Activated CD4-positive, alpha-beta T cell treated with anti-CD3 and anti-CD28 coated beads, Interleukin-2, amount 10 ng/mL, durations not matched to agents 7 days and 5 days (primary cell): Measurements from ENCODE around the gene DLGAP1. TPM values are rescaled to one million over a fixed set of nuclear protein-coding genes. Genes with fewer than 3 reads are reported as not detected.
"Not testable (repeated sequence)": the region's sequence is repeated elsewhere in the genome, so short reads cannot be mapped to it uniquely, and the experiment has no call there.

Experiments used
- CTCF ChIA-PET: fragments of 350-600 bp; sonication (Branson Sonifier 250); formaldehyde crosslinking; loops from one replicate; lab custom pipeline; 2021; ENCODE audit warnings: antibody characterized with exemption; lab: Charles Lee
- POLR2A ChIA-PET: fragments of 350-600 bp; sonication (Branson Sonifier 250); formaldehyde crosslinking; loops from one replicate; lab custom pipeline; 2021; ENCODE audit warnings: antibody characterized with exemption; lab: Charles Lee
- DNase-seq: peaks from one replicate; pipeline ENCODE4 v3.0.0-alpha.2; 2020
- H3K27ac Mint-ChIP-seq: one replicate; pipeline ENCODE4 v1.8.0; 2021; ENCODE audit warnings: mild to moderate bottlenecking, moderate library complexity, mixed read lengths
- H3K27me3 Mint-ChIP-seq: one replicate; pipeline ENCODE4 v1.8.0; 2021; ENCODE audit warnings: mixed read lengths
- H3K36me3 Mint-ChIP-seq: one replicate; pipeline ENCODE4 v1.8.0; 2021; ENCODE audit warnings: low read depth, mixed read lengths
- H3K4me1 Mint-ChIP-seq: one replicate; pipeline ENCODE4 v1.8.0; 2021; ENCODE audit warnings: mixed read lengths
- H3K4me3 Mint-ChIP-seq: one replicate; pipeline ENCODE4 v1.8.0; 2021; ENCODE audit warnings: mild to moderate bottlenecking, moderate library complexity, mixed read lengths
- H3K9me3 Mint-ChIP-seq: one replicate; pipeline ENCODE4 v1.8.0; 2021; ENCODE audit warnings: mixed read lengths
- total RNA-seq, 2 experiments: library from RNA; stranded (reverse); gene quantifications; one replicate each; pipeline ENCODE4 v1.2.3, GENCODE V29; 2021

DLGAP1 gene
- total RNA-seq, 2 experiments from 2014 or later: 0.10 TPM; not detected in 1

DNA sequence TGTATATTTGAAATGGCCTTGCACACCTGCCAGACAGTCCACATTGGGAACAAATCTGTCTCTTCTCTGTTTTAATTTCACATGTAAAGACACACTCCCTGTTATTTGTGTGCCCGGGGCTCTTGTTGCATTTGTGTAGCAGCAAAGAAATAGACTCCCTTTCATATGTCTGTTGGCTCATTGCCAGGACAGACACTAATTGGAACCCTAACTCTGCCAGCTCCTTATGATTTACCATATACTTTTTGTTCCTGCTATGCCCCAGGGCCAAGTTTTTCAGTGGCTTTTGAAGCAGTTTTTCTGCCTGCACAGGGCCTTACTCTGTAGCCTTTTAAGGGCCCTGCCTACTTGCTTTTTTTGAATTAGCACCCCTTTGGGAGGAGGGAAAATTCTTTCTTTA lies 396.9 kb downstream of the DLGAP1 start:
- no peaks in the 10 kb centered on the region for H3K27me3 Mint-ChIP-seq
- no peaks in the 10 kb centered on the region for H3K4me1 Mint-ChIP-seq
- no peak overlapping the region for H3K27ac Mint-ChIP-seq
- ChIA-PET CTCF (no interaction called here), POLR2A (no interaction called here)
- H3K4me3 Mint-ChIP-seq: no peak overlapping the region
- peaks cover 13% of the 10 kb centered on the region for H3K9me3 Mint-ChIP-seq
- no peak for DNase-seq
- no peaks in the 10 kb centered on the region for H3K36me3 Mint-ChIP-seq

GRCh38 chr18:4040391-4041092 lies 414.6 kb downstream of the DLGAP1 start:
- no peak for DNase-seq
- Mint-ChIP-seq H3K27me3 (peaks cover 8% of the 10 kb centered on the region), H3K9me3 (no peaks in the 10 kb centered on the region), H3K4me3 (no peak overlapping the region), H3K27ac (no peak overlapping the region), H3K4me1 (no peaks in the 10 kb centered on the region), H3K36me3 (no peaks in the 10 kb centered on the region)
- ChIA-PET CTCF (no interaction called here), POLR2A (no interaction called here)

- DNase-seq: no peak
- ChIA-PET CTCF (no interaction called here), POLR2A (no interaction called here)
- Mint-ChIP-seq H3K27me3 (peaks cover 6% of the 10 kb centered on the region), H3K4me3 (no peak overlapping the region), H3K36me3 (no peaks in the 10 kb centered on the region), H3K27ac (no peak overlapping the region), H3K4me1 (no peaks in the 10 kb centered on the region), H3K9me3 (no peaks in the 10 kb centered on the region)
These were observed 419.6 kb downstream of the DLGAP1 start for GRCh38 chr18:4035521-4035920.

GRCh38 chr18:4034815-4035214 lies 420.3 kb downstream of the DLGAP1 start:
- H3K4me3 Mint-ChIP-seq, H3K9me3 Mint-ChIP-seq, DNase-seq, POLR2A ChIA-PET, H3K36me3 Mint-ChIP-seq, H3K4me1 Mint-ChIP-seq, CTCF ChIA-PET, H3K27ac Mint-ChIP-seq, H3K27me3 Mint-ChIP-seq: not testable (repeated sequence)

GRCh38 chr18:4026542-4026941 lies 428.6 kb downstream of the DLGAP1 start:
- Mint-ChIP-seq H3K9me3 (peaks cover 3% of the 10 kb centered on the region), H3K4me3 (no peak overlapping the region), H3K4me1 (no peaks in the 10 kb centered on the region), H3K27me3 (no peaks in the 10 kb centered on the region), H3K27ac (no peak overlapping the region), H3K36me3 (no peaks in the 10 kb centered on the region)
- ChIA-PET CTCF (no interaction called here), POLR2A (no interaction called here)
- no peak for DNase-seq

DNA sequence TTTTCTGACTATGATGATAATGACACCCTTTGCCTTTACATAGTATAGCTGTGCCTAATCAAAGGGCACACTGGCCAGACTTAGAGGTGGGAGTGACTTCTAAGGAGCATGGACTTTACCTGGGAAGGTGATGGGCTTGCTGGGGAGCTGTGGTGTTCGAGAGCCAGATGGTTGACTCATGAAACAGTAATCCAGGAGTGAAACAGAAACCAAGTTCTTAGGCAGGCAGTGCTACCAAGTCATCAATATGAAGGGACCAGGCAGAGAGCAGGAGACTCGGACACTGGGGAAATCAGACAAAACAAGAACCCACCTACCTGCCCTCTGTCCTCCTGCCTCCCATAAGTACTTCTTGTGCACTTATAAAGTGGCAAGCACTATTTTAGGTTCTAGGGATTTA lies 430.4 kb downstream of the DLGAP1 start:
- POLR2A ChIA-PET: no interaction called here
- Mint-ChIP-seq H3K4me1 (no peaks in the 10 kb centered on the region), H3K36me3 (no peaks in the 10 kb centered on the region), H3K27ac (no peak overlapping the region), H3K4me3 (no peak overlapping the region), H3K27me3 (no peaks in the 10 kb centered on the region), H3K9me3 (peaks cover 3% of the 10 kb centered on the region)
- no peak for DNase-seq
- CTCF ChIA-PET: no interaction called here

DNA sequence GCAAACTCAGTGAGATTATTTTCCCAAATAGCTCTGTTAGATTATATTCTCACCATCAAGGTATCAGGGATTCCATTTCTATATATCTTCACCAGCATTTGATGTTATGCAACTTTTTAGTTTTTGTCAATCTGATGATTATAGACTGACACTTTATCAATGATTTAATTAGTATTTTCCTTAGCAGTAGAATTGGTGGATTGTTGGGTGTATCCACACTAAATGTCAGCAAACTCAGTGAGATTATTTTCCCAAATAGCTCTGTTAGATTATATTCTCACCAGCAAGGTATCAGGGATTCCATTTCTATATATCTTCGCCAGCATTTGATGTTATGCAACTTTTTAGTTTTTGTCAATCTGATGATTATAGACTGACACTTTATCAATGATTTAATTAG lies 432.4 kb downstream of the DLGAP1 start:
- H3K4me3 Mint-ChIP-seq, H3K9me3 Mint-ChIP-seq, H3K36me3 Mint-ChIP-seq, H3K4me1 Mint-ChIP-seq, CTCF ChIA-PET, H3K27me3 Mint-ChIP-seq, H3K27ac Mint-ChIP-seq, POLR2A ChIA-PET, DNase-seq: not testable (repeated sequence)

GRCh38 chr18:4020026-4020425 lies 435.1 kb downstream of the DLGAP1 start:
- H3K9me3 Mint-ChIP-seq: peaks cover 3% of the 10 kb centered on the region
- ChIA-PET CTCF (no interaction called here), POLR2A (no interaction called here)
- no peak overlapping the region for H3K4me3 Mint-ChIP-seq
- H3K27me3 Mint-ChIP-seq: no peaks in the 10 kb centered on the region
- no peaks in the 10 kb centered on the region for H3K4me1 Mint-ChIP-seq
- no peak overlapping the region for H3K27ac Mint-ChIP-seq
- no peak for DNase-seq
- no peaks in the 10 kb centered on the region for H3K36me3 Mint-ChIP-seq

DNA sequence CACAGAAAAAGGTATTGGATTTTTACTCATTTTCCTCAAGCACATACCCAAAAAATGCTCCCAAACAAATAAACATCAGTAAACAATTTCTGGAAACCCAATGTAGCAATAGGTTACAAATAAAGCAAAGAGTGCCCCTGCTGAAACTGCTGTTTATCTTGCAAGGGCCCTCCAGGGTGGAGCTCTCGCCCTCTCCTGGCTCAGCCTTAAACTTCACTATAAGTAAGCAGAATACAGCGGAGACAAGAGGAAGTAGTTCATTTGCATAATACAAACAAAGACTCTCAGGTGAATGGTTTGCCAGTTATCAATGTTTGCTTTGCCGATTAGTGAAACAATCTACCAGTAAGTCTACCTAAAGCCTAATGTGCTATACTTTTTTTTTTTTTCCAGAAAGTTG lies 437.6 kb downstream of the DLGAP1 start:
- H3K4me1 Mint-ChIP-seq: no peaks in the 10 kb centered on the region
- H3K4me3 Mint-ChIP-seq: no peak overlapping the region
- ChIA-PET CTCF (no interaction called here), POLR2A (no interaction called here)
- no peak overlapping the region for H3K27ac Mint-ChIP-seq
- H3K27me3 Mint-ChIP-seq: no peaks in the 10 kb centered on the region
- H3K9me3 Mint-ChIP-seq: peaks cover 3% of the 10 kb centered on the region
- DNase-seq: peak; percentile 15
- no peaks in the 10 kb centered on the region for H3K36me3 Mint-ChIP-seq

DNA sequence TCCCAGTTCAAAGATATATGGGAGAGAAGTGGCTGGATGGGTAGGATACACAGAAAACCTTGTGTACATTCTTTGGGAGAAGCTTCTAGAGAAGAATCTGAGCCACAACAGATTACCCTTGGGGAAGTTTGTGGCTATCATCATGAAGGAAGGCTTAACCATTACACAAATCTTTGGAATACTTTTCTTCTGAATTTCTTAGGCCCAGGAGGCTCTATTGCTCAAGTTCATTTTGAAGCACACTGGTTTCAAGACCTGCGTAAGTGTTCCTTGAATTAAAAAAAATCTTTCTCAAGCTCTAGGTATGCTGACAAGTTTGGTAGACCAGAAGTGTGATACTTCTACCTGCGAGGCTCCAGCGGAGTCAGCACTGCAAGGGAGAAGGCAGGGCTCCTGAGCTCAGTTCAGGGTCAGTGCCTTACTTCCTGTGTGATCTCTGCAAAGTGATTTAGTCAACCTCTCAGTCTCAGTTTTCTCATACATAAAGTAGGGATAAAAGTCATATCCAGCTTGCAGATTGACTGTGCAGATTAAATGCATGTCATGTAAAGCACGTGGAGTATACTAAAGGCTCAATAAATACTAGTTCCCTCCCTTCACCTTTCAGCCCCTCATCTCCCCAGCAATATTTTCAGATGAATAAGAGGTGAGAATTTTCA lies 438.6 kb downstream of the DLGAP1 start:
- no peaks in the 10 kb centered on the region for H3K27me3 Mint-ChIP-seq
- H3K4me3 Mint-ChIP-seq: no peak overlapping the region
- ChIA-PET POLR2A (no interaction called here), CTCF (no interaction called here)
- no peak for DNase-seq
- no peak overlapping the region for H3K27ac Mint-ChIP-seq
- H3K36me3 Mint-ChIP-seq: no peaks in the 10 kb centered on the region
- H3K4me1 Mint-ChIP-seq: no peaks in the 10 kb centered on the region
- no peaks in the 10 kb centered on the region for H3K9me3 Mint-ChIP-seq

GRCh38 chr18:4007846-4008245 lies 447.3 kb downstream of the DLGAP1 start:
- Mint-ChIP-seq H3K4me1 (no peaks in the 10 kb centered on the region), H3K27me3 (peaks cover 8% of the 10 kb centered on the region), H3K27ac (no peak overlapping the region), H3K9me3 (no peaks in the 10 kb centered on the region), H3K4me3 (no peak overlapping the region), H3K36me3 (no peaks in the 10 kb centered on the region)
- ChIA-PET POLR2A (no interaction called here), CTCF (no interaction called here)
- no peak for DNase-seq

DNA sequence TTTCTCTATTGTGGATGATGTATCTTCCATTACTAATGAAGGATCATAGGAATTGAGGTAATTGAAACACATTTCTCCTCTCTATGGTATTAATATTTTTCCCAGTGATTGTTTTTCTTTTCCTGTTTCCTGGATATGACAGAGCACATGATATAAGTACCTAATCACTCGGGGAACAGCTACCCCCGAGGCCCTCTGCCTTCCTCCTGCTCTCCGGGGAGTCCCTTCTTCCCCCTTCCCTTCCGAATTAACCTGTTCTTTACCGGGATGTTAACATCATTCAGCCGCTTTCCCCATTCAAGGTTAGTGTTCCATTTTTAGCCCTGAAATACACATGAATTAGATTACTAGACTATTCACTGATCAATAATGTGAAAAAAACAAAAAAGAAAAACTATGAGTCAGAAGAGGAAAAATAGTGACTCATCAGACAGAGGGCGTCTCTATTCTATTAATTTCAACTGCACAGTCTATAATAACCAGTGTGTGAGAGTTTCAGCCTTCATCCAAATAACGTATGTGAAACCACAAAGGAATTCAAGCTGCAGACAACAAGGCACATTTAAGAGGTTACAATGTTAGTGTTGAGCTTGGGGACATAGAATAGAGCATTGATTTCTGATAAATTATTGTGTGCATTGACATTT lies 450.8 kb downstream of the DLGAP1 start:
- Mint-ChIP-seq H3K9me3 (no peaks in the 10 kb centered on the region), H3K4me3 (no peak overlapping the region), H3K27ac (no peak overlapping the region), H3K4me1 (no peaks in the 10 kb centered on the region), H3K27me3 (peaks cover 17% of the 10 kb centered on the region), H3K36me3 (no peaks in the 10 kb centered on the region)
- no peak for DNase-seq
- CTCF ChIA-PET: no interaction called here
- POLR2A ChIA-PET: no interaction called here

DNA sequence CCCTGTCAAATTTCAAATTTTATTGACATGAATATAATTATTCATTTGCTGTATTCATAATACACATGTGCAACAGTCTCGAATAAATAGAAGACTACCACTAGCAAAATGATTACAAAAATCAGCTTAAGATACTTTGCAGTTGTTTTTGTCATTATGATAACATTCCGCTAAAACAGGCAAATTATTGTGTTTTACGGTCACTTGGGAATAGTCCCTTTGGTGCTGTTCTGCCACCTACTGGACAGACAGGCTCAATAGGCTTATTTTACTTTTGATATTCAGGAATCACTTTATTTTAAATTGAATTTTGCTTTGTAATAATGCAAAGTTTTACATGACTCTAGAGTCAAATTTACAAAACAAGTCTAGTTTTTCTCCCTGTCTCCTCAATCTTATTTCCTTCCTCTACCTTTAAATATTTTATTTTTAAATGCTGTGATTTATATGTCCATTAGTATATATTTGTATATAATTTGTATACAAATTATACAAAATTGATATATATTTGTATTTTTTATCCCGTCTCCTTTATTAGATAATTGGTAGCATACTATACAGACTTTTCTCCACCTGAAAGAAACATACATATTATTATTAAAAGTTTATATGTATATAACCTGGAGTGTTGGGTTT lies 456.3 kb downstream of the DLGAP1 start:
- DNase-seq: peak; percentile 34
- Mint-ChIP-seq H3K27ac (no peak overlapping the region), H3K27me3 (peaks cover 17% of the 10 kb centered on the region), H3K36me3 (no peaks in the 10 kb centered on the region), H3K4me3 (no peak overlapping the region), H3K9me3 (no peaks in the 10 kb centered on the region), H3K4me1 (peaks cover 4% of the 10 kb centered on the region)
- POLR2A ChIA-PET: no interaction called here
- CTCF ChIA-PET: interaction anchor here (0.5 kb wide), 1 partner anchor 268 kb away, joined by 5 read pairs; no protein-coding TSS in a partner anchor
